CD4-positive, CD25-positive, alpha-beta regulatory T cell (primary cell): ENCODE measurements around the gene C14orf119. TPM values are rescaled to one million over a fixed set of nuclear protein-coding genes. Genes with fewer than 3 reads are reported as not detected.

ENCODE experiments used
- ATAC-seq, 2 donors: fragments of 150-1000 bp; cut with Tn5 transposase; one replicate each; pipeline ENCODE4 v1.10.0; 2021; ENCODE audit warnings: low read depth in 2 of 2, moderate number of reproducible peaks in 2 of 2, moderate library complexity in 1 of 2
- DNase-seq, 3 donors: peaks; one replicate each; pipeline versions ENCODE4 v3.0.0 to v3.0.0-alpha.2; 2012 to 2022; ENCODE audit warnings: mixed read lengths in 1 of 3
- H3K27ac ChIP-seq: one replicate; pipeline ENCODE4 v1.7.0; 2013; ENCODE audit warnings: mild to moderate bottlenecking, low read length; ENCODE audit not compliant: insufficient read depth, poor library complexity, severe bottlenecking
- H3K27me3 ChIP-seq: one replicate; pipeline ENCODE4 v1.7.0; 2013; ENCODE audit warnings: low read length; ENCODE audit not compliant: control insufficient read depth, insufficient read depth
- H3K36me3 ChIP-seq: one replicate; pipeline ENCODE4 v1.7.0; 2013; ENCODE audit warnings: mild to moderate bottlenecking, low read length, moderate library complexity; ENCODE audit not compliant: control insufficient read depth, insufficient read depth
- H3K4me1 ChIP-seq: 2 replicates; pipeline ENCODE4 v1.7.0; 2013; ENCODE audit warnings: mild to moderate bottlenecking, low read length; ENCODE audit not compliant: insufficient read depth, control insufficient read depth, poor library complexity, severe bottlenecking
- H3K4me3 ChIP-seq: one replicate; pipeline ENCODE4 v1.7.0; 2013; ENCODE audit warnings: low read depth, mild to moderate bottlenecking, low read length, moderate library complexity
- H3K9me3 ChIP-seq, 2 experiments: 1 replicate in 1 of 2; 2 replicates in 1 of 2; pipeline ENCODE4 v1.7.0; 2013; ENCODE audit warnings: low read length in 2 of 2, mild to moderate bottlenecking in 1 of 2, moderate library complexity in 1 of 2; ENCODE audit not compliant: control insufficient read depth in 2 of 2
- H3K27ac Mint-ChIP-seq, 3 donors: one replicate each; pipeline ENCODE4 v1.8.0; 2020 to 2022; ENCODE audit warnings: mild to moderate bottlenecking in 3 of 3, mixed read lengths in 3 of 3, moderate library complexity in 2 of 3
- H3K27me3 Mint-ChIP-seq: one replicate; pipeline ENCODE4 v1.8.0; 2022; ENCODE audit warnings: mild to moderate bottlenecking, mixed read lengths
- H3K36me3 Mint-ChIP-seq: one replicate; pipeline ENCODE4 v1.8.0; 2020; ENCODE audit warnings: mixed read lengths
- H3K4me1 Mint-ChIP-seq, 4 donors: one replicate each; pipeline ENCODE4 v1.8.0; 2020 to 2022; ENCODE audit warnings: mixed read lengths in 4 of 4, mild to moderate bottlenecking in 1 of 4
- H3K4me3 Mint-ChIP-seq, 4 donors: one replicate each; pipeline ENCODE4 v1.8.0; 2020 to 2022; ENCODE audit warnings: mild to moderate bottlenecking in 4 of 4, mixed read lengths in 4 of 4, moderate library complexity in 3 of 4
- H3K9me3 Mint-ChIP-seq, 7 donors: one replicate each; pipeline ENCODE4 v1.8.0; 2020 to 2022; ENCODE audit warnings: mixed read lengths in 7 of 7, mild to moderate bottlenecking in 3 of 7, moderate library complexity in 2 of 7
- polyA plus RNA-seq, 4 donors: library from polyadenylated mRNA; unstranded; fragments of 300-500 nt; fragmentation: Illumina TruSeq; gene quantifications; one replicate each; pipeline ENCODE4 v1.2.3, GENCODE V29; 2021
- total RNA-seq: library from RNA; stranded (reverse); gene quantifications from one replicate; pipeline ENCODE4 v1.2.3, GENCODE V29; 2022

C14orf119 gene
- total and polyA plus RNA-seq, 5 donors from 2014 or later: 13.6 to 187 (median 147) TPM

- Mint-ChIP-seq H3K27ac (peak overlapping the region; percentile 79 to 97 (median 96)), H3K27me3 (no peaks in the 10 kb centered on the region), H3K36me3 (peaks cover 31% of the 10 kb centered on the region), H3K9me3 (no peaks in the 10 kb centered on the region), H3K4me1 (peaks cover 18 to 41% (median 33%) of the 10 kb centered on the region in 4 donors), H3K4me3 (peak overlapping the region in 3 of 4 donors; percentile 92 to 97 (median 95))
- no peaks in the 10 kb centered on the region for H3K27me3 ChIP-seq
- H3K36me3 ChIP-seq: peaks cover 65% of the 10 kb centered on the region
- peak overlapping the region; percentile 79 for H3K4me3 ChIP-seq
- no peaks in the 10 kb centered on the region for H3K9me3 ChIP-seq
- no peak for ATAC-seq
- H3K4me1 ChIP-seq: peaks cover 24% of the 10 kb centered on the region
- DNase-seq: no peak
- peak overlapping the region; percentile 69 for H3K27ac ChIP-seq
These were observed 23.3 kb upstream of the C14orf119 start for GRCh38 chr14:23071921-23072539.

GRCh38 chr14:23074906-23075305, 20.4 kb upstream of the C14orf119 start:
- no peak for ATAC-seq
- no peaks in the 10 kb centered on the region for H3K9me3 Mint-ChIP-seq
- H3K36me3 Mint-ChIP-seq: peaks cover 42% of the 10 kb centered on the region

GRCh38 chr14:23076785-23077408, 18.4 kb upstream of the C14orf119 start:
- peaks cover 92% of the 10 kb centered on the region for H3K36me3 ChIP-seq

More at GRCh38 chr14:23074906-23075305, 20.4 kb upstream of the C14orf119 start:
- Mint-ChIP-seq H3K4me3 (no peak overlapping the region), H3K4me1 (peaks cover 19 to 30% (median 27%) of the 10 kb centered on the region in 4 donors), H3K27ac (no peak overlapping the region), H3K27me3 (no peaks in the 10 kb centered on the region)
- no peak overlapping the region for H3K4me3 ChIP-seq
- no peaks in the 10 kb centered on the region for H3K27me3 ChIP-seq
- H3K36me3 ChIP-seq: peaks cover 75% of the 10 kb centered on the region
- DNase-seq: no peak
- H3K9me3 ChIP-seq: no peaks in the 10 kb centered on the region
- H3K27ac ChIP-seq: no peak overlapping the region
- H3K4me1 ChIP-seq: peaks cover 19% of the 10 kb centered on the region

GRCh38 chr14:23077962-23078361, 17.3 kb upstream of the C14orf119 start:
- Histone ChIP-seq H3K36me3 (peaks cover 93% of the 10 kb centered on the region), H3K4me3 (no peak overlapping the region), H3K27ac (no peak overlapping the region), H3K9me3 (no peaks in the 10 kb centered on the region), H3K27me3 (no peaks in the 10 kb centered on the region), H3K4me1 (no peaks in the 10 kb centered on the region)
- peak overlapping the region in 2 of 3 donors; percentile 14 to 60 for H3K27ac Mint-ChIP-seq
- H3K36me3 Mint-ChIP-seq: peaks cover 50% of the 10 kb centered on the region
- no peak for DNase-seq
- ATAC-seq: no peak
- H3K9me3 Mint-ChIP-seq: no peaks in the 10 kb centered on the region
- no peak overlapping the region for H3K4me3 Mint-ChIP-seq
- peaks cover 9 to 11% (median 10%) of the 10 kb centered on the region in 4 donors for H3K4me1 Mint-ChIP-seq
- H3K27me3 Mint-ChIP-seq: no peaks in the 10 kb centered on the region

More at GRCh38 chr14:23076785-23077408, 18.4 kb upstream of the C14orf119 start:
- Histone ChIP-seq H3K27me3 (no peaks in the 10 kb centered on the region), H3K27ac (peak overlapping the region; percentile 26), H3K4me1 (peaks cover 2% of the 10 kb centered on the region), H3K9me3 (no peaks in the 10 kb centered on the region), H3K4me3 (no peak overlapping the region)
- ATAC-seq: peak; percentile 40 to 41
- Mint-ChIP-seq H3K27ac (peak overlapping the region in 2 of 3 donors; percentile 5 to 82), H3K27me3 (no peaks in the 10 kb centered on the region), H3K4me1 (peaks cover 9 to 17% (median 16%) of the 10 kb centered on the region in 4 donors), H3K36me3 (peaks cover 56% of the 10 kb centered on the region), H3K4me3 (no peak overlapping the region), H3K9me3 (no peaks in the 10 kb centered on the region)
- peak in 2 of 3 donors; percentile 47 to 49 for DNase-seq

GRCh38 chr14:23078692-23079116, 16.6 kb upstream of the C14orf119 start:
- H3K9me3 ChIP-seq: no peaks in the 10 kb centered on the region
- no peak for DNase-seq
- Mint-ChIP-seq H3K27ac (no peak overlapping the region), H3K4me1 (peaks cover 9 to 11% (median 10%) of the 10 kb centered on the region in 4 donors), H3K4me3 (no peak overlapping the region), H3K36me3 (peaks cover 50% of the 10 kb centered on the region), H3K27me3 (no peaks in the 10 kb centered on the region), H3K9me3 (no peaks in the 10 kb centered on the region)
- H3K4me3 ChIP-seq: no peak overlapping the region
- H3K27me3 ChIP-seq: no peaks in the 10 kb centered on the region
- no peaks in the 10 kb centered on the region for H3K4me1 ChIP-seq
- H3K36me3 ChIP-seq: peaks cover 95% of the 10 kb centered on the region
- no peak for ATAC-seq
- H3K27ac ChIP-seq: no peak overlapping the region

- no peak overlapping the region for H3K4me3 Mint-ChIP-seq
These were observed 15.6 kb upstream of the C14orf119 start for GRCh38 chr14:23079716-23080115.

GRCh38 chr14:23080474-23080873, 14.8 kb upstream of the C14orf119 start:
- H3K4me1 ChIP-seq: no peaks in the 10 kb centered on the region
- no peak for DNase-seq
- no peak overlapping the region for H3K4me3 ChIP-seq
- H3K9me3 Mint-ChIP-seq: no peaks in the 10 kb centered on the region
- H3K27ac ChIP-seq: no peak overlapping the region
- H3K27me3 Mint-ChIP-seq: no peaks in the 10 kb centered on the region
- peak overlapping the region in 2 of 3 donors; percentile 73 to 82 for H3K27ac Mint-ChIP-seq
- H3K27me3 ChIP-seq: no peaks in the 10 kb centered on the region
- H3K9me3 ChIP-seq: no peaks in the 10 kb centered on the region
- H3K4me1 Mint-ChIP-seq: peaks cover 10 to 11% (median 10%) of the 10 kb centered on the region in 4 donors
- H3K4me3 Mint-ChIP-seq: no peak overlapping the region
- ATAC-seq: no peak
- peaks cover 54% of the 10 kb centered on the region for H3K36me3 Mint-ChIP-seq
- peaks cover 96% of the 10 kb centered on the region for H3K36me3 ChIP-seq

More at GRCh38 chr14:23079716-23080115, 15.6 kb upstream of the C14orf119 start:
- Histone ChIP-seq H3K36me3 (peaks cover 96% of the 10 kb centered on the region), H3K27me3 (no peaks in the 10 kb centered on the region), H3K4me1 (no peaks in the 10 kb centered on the region), H3K27ac (no peak overlapping the region), H3K4me3 (no peak overlapping the region), H3K9me3 (no peaks in the 10 kb centered on the region)
- Mint-ChIP-seq H3K9me3 (no peaks in the 10 kb centered on the region), H3K36me3 (peaks cover 53% of the 10 kb centered on the region), H3K27me3 (no peaks in the 10 kb centered on the region), H3K27ac (peak overlapping the region in 1 of 3 donors; percentile 70), H3K4me1 (peaks cover 9 to 11% (median 10%) of the 10 kb centered on the region in 4 donors)
- ATAC-seq (no peak), DNase-seq (no peak)
